ENCODE data around the gene CD160.

CD160 gene

DNA sequence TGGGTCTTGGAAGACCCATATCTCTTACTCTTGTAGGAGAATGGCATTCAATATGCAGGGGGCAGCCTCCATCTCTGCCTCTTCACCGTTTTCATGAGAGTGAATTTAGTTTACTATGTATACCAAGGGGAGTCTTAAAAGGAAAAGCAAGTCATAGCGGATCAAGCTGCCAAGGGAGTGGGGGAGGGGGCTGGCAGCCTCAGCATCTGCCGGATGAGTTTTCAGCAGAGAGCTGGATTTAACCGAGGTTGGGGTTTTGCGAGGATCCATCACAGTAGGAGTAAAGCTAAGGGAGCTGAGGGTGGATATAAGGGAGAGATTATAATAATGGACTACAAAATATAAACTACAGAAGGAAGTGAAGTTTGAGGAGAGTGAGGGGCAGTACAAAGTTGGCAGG, 9.9 kb downstream of the CD160 start:
- no peak overlapping the region for H3K27ac ChIP-seq
- H3K4me3 ChIP-seq, result no peak overlapping the region
- DNase-seq (ENCODE audit: low spot score), result no peak
- TF ChIP-seq, protein P1, sequence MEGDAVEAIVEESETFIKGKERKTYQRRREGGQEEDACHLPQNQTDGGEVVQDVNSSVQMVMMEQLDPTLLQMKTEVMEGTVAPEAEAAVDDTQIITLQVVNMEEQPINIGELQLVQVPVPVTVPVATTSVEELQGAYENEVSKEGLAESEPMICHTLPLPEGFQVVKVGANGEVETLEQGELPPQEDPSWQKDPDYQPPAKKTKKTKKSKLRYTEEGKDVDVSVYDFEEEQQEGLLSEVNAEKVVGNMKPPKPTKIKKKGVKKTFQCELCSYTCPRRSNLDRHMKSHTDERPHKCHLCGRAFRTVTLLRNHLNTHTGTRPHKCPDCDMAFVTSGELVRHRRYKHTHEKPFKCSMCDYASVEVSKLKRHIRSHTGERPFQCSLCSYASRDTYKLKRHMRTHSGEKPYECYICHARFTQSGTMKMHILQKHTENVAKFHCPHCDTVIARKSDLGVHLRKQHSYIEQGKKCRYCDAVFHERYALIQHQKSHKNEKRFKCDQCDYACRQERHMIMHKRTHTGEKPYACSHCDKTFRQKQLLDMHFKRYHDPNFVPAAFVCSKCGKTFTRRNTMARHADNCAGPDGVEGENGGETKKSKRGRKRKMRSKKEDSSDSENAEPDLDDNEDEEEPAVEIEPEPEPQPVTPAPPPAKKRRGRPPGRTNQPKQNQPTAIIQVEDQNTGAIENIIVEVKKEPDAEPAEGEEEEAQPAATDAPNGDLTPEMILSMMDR (IDR thresholded peaks at IDR 0.05), result no peak

DNA sequence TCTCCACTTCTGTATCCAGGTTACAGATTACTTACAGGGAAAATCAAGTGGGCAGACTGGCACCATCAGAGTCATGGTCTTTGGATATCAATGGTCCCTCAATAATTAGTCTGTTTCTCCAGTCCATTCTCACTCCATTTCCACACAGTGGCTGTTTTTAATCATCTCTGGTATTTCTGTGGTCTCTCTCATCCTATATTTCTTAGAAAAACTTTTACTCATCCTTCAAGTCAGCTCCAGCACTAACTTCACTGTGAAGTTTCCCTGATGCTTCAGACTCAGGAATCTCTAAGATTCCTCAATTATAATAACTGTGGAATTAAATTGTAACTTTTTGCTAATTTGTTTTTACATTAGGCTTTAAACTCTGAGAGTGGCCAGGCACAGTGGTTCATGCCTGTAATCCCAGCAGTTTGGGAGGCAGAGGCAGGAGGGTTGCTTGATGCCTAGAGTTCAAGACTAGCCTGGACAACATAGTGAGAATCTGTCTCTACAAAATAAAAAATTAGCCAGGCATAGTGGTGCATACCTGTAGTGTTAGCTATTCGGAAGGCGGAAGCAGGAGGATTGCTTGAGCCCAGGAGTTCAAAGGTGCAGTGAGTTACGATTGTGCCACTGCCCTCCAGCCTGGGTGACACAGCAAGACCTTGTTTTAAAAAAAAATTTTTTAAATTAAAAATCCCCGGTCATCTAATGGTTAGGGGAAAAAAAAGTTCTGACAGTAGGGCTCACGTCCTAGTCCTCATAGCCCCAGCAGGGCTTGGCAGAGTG, 10.6 kb downstream of the CD160 start:
- TF ChIP-seq, protein P1 (IDR thresholded peaks at IDR 0.05), result no peak
- no peak overlapping the region for H3K27ac ChIP-seq
- no peak overlapping the region for H3K4me3 ChIP-seq
- DNase-seq (ENCODE audit: low spot score), result no peak

DNA sequence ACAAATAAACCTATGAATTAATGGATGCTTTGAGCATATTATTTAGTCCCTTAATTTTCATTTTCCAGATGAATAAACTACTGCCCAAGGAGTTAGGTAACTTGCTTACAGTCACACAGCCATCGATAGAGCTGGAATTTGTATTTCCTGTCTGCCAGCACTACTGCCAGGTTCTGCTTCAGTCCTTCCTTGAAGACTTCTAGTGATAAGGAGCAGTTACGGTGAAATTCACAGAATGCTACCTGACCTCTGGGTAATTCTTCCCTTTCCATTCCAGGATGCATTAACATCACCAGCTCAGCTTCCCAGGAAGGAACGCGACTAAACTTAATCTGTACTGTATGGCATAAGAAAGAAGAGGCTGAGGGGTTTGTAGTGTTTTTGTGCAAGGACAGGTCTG, 11.2 kb downstream of the CD160 start:
- TF ChIP-seq, protein P1 (IDR thresholded peaks at IDR 0.05), result no peak
- DNase-seq (ENCODE audit: low spot score), result no peak
- no peak overlapping the region for H3K27ac ChIP-seq
- H3K4me3 ChIP-seq, result no peak overlapping the region

DNA sequence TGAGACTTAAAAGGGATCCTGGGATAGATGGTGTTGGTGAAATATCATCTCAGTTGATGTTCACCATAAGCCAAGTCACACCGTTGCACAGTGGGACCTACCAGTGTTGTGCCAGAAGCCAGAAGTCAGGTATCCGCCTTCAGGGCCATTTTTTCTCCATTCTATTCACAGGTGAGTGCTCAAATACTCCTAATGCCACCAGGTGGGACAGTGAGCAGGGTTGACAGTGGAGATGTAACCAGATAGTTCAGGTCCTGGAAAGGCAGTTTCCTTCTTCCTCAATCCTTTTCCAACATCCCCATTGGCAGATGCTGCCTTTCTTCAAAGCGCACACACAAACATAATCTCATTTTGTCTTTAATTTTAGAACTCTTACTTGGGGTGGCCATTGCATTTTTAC, 11.6 kb downstream of the CD160 start:
- H3K4me3 ChIP-seq, result no peak overlapping the region
- TF ChIP-seq, protein P1 (IDR thresholded peaks at IDR 0.05), result no peak
- H3K27ac ChIP-seq, result no peak overlapping the region
- DNase-seq (ENCODE audit: low spot score), result no peak

DNA sequence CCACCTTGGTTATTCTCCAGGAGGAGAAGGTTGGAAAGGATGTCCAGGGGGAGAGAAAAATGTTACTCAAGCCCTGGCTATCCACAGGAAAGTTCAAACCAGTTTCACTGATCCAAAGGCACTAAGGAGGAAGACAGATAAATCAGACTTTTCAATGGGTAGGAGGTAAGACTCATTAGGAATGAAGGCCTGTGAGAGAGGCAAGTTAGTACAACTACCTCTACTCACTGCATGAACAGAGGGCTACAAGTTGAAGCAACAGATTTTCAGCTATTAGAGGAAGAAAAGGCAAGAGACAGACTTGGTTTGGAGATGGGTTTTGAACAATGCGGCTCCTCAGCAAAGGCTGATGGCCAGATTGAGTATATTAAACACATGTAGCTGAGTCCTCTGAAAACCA, 16.9 kb downstream of the CD160 start:
- no peak for DNase-seq (ENCODE audit: low spot score)
- Histone ChIP-seq H3K27ac (no peak overlapping the region), H3K4me3 (no peak overlapping the region)
- TF ChIP-seq, protein P1 (IDR thresholded peaks at IDR 0.05), result no peak

DNA sequence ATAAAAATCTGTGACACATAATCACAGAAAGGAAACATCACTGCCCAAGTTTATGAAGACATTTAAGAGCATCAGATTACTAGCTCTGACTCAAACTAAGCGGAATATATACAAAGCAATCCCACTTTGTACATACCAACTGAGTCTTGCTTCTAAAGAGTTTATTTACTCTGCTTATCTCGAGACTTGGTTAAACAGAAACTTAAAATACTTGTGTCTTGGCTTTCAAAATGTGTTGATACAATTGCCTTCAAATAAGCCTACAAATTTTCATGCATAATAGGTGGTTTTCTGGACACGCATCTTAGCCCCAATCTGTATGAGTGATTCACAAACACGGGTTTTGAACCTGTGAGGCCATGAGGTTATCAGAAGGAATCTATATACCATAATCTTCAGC, 21.0 kb downstream of the CD160 start:
- TF ChIP-seq, protein P1 (IDR thresholded peaks at IDR 0.05), result no peak
- DNase-seq (ENCODE audit: low spot score), result no peak
- Histone ChIP-seq H3K4me3 (no peak overlapping the region), H3K27ac (no peak overlapping the region)

Measured in coronary artery (tissue), 2 donors.